Endothelial cell of umbilical vein (primary cell): ENCODE results near the gene THAP4. TPM values are rescaled to one million over a fixed set of nuclear protein-coding genes. Genes with fewer than 3 reads are reported as not detected.

ENCODE experiments used
- BruUV-seq: library from RNA; stranded (reverse); fragments of 400-500 nt; replicated peaks from 2 replicates; lab custom pipeline; 2021; lab: Mats Ljungman, UMichigan
- CTCF ChIA-PET: fragments of 300-600, 350-600 bp; sonication (Branson Sonifier 250); formaldehyde crosslinking; loops from one replicate; lab custom pipeline; 2021; ENCODE audit warnings: antibody characterized with exemption, inconsistent platforms; lab: Charles Lee
- POLR2A ChIA-PET: fragments of 300-600, 350-600 bp; sonication (Branson Sonifier 250); formaldehyde crosslinking; loops from one replicate; lab custom pipeline; 2021; ENCODE audit warnings: antibody characterized with exemption, inconsistent platforms; lab: Charles Lee
- DNase-seq: peaks from one replicate; pipeline ENCODE4 v3.0.0-alpha.2; 2011; ENCODE audit warnings: low read depth, low spot score
- FAIRE-seq: peaks from 2 replicates; lab custom pipeline; 2011; peaks lifted over from hg19 to GRCh38; lab: Jason Lieb, UNC
- H2AFZ ChIP-seq: 2 replicates; pipeline ENCODE4 v1.6.0; 2012; ENCODE audit warnings: low read depth, low read length, control low read depth, inconsistent platforms
- H3K27ac ChIP-seq: 2 replicates; pipeline ENCODE4 v1.5.1; 2011; ENCODE audit warnings: low read depth, mild to moderate bottlenecking, control low read depth, low read length, moderate library complexity; ENCODE audit not compliant: insufficient read depth
- H3K27me3 ChIP-seq, 2 experiments: 2 replicates each; pipeline versions ENCODE4 v1.6.0 to v1.6.1; 2011; ENCODE audit warnings: low read length in 2 of 2, mixed read lengths in 1 of 2; ENCODE audit not compliant: control insufficient read depth in 2 of 2, insufficient read depth in 2 of 2
- H3K36me3 ChIP-seq, 2 experiments: 2 replicates in 1 of 2; 3 replicates in 1 of 2; pipeline ENCODE4 v1.5.1; 2011; ENCODE audit warnings: low read length in 2 of 2, mild to moderate bottlenecking in 1 of 2, moderate library complexity in 1 of 2; ENCODE audit not compliant: control insufficient read depth in 2 of 2, insufficient read depth in 2 of 2; ENCODE audit errors: extremely low read depth in 1 of 2
- H3K4me1 ChIP-seq: 3 replicates; pipeline ENCODE4 v1.5.1; 2011; ENCODE audit warnings: mild to moderate bottlenecking, low read length; ENCODE audit not compliant: control insufficient read depth, insufficient read depth; ENCODE audit errors: extremely low read depth
- H3K4me2 ChIP-seq: 2 replicates; pipeline ENCODE4 v1.6.1; 2011; ENCODE audit warnings: low read length, control low read depth, mixed read lengths; ENCODE audit not compliant: insufficient read depth
- H3K4me3 ChIP-seq, 3 experiments: fragments of 200-600 bp in 1 of 3; sonication (generic), shearing (Covaris generic) in 1 of 3; replicated peaks in 1 of 3; 2 replicates each; pipeline ENCODE4 v1.5.1; 2011 to 2016; ENCODE audit warnings: control low read depth in 3 of 3, low read length in 3 of 3, mild to moderate bottlenecking in 2 of 3, inconsistent platforms in 1 of 3, low read depth in 1 of 3, moderate library complexity in 1 of 3; ENCODE audit not compliant: insufficient read depth in 1 of 3
- H3K79me2 ChIP-seq: 2 replicates; pipeline ENCODE4 v1.6.0; 2012; ENCODE audit warnings: low read length, inconsistent platforms; ENCODE audit not compliant: control insufficient read depth, insufficient read depth
- H3K9ac ChIP-seq: replicated peaks from 2 replicates; pipeline ENCODE3; 2011; ENCODE audit warnings: low read length, control low read depth; ENCODE audit not compliant: insufficient read depth; ENCODE audit errors: extremely low read depth
- H3K9me1 ChIP-seq: replicated peaks from 3 replicates; pipeline ENCODE4 v1.6.0; 2011; ENCODE audit warnings: mild to moderate bottlenecking, low read length; ENCODE audit not compliant: control insufficient read depth, insufficient read depth; ENCODE audit errors: extremely low read depth
- H3K9me3 ChIP-seq: replicated peaks from 2 replicates; pipeline ENCODE4 v1.5.1; 2012; ENCODE audit warnings: low read length, inconsistent platforms; ENCODE audit not compliant: control insufficient read depth, insufficient read depth
- H4K20me1 ChIP-seq: replicated peaks from 2 replicates; pipeline ENCODE3; 2011; ENCODE audit warnings: mild to moderate bottlenecking, low read length; ENCODE audit not compliant: control insufficient read depth, insufficient read depth; ENCODE audit errors: extremely low read depth
- CTCF ChIP-seq, 2 donors: IDR thresholded peaks; 1 replicate in 1 of 2; 2 replicates in 1 of 2; pipeline ENCODE4 v1.5.1; 2011; ENCODE audit warnings: low read length in 2 of 2, mild to moderate bottlenecking in 2 of 2, moderate library complexity in 2 of 2, control low read depth in 1 of 2, inconsistent platforms in 1 of 2, low read depth in 1 of 2; ENCODE audit not compliant: insufficient read depth in 1 of 2; ENCODE audit errors: extremely low read depth in 1 of 2
- EZH2 ChIP-seq: IDR thresholded peaks from 2 replicates; pipeline ENCODE4 v1.6.1; 2012; ENCODE audit warnings: borderline replicate concordance, low read depth, mild to moderate bottlenecking, moderate library complexity, low read length, inconsistent platforms; ENCODE audit not compliant: severe bottlenecking
- FOS ChIP-seq: IDR thresholded peaks from 2 replicates; pipeline ENCODE4 v1.6.1; 2011; ENCODE audit warnings: mild to moderate bottlenecking, low read length, moderate library complexity, borderline replicate concordance; ENCODE audit not compliant: insufficient read depth
- GATA2 ChIP-seq: IDR thresholded peaks from 2 replicates; pipeline ENCODE4 v1.7.0; 2011; ENCODE audit warnings: low read depth, mild to moderate bottlenecking, moderate library complexity, mixed read lengths, low read length; ENCODE audit not compliant: insufficient read length, insufficient read depth
- JUN ChIP-seq: IDR thresholded peaks from 2 replicates; pipeline ENCODE4 v1.6.1; 2011; ENCODE audit warnings: borderline replicate concordance, low read depth; ENCODE audit not compliant: insufficient read length, insufficient read depth
- MAX ChIP-seq: IDR thresholded peaks from 2 replicates; pipeline ENCODE4 v1.6.1; 2011; ENCODE audit not compliant: insufficient read depth, insufficient read length
- MYC ChIP-seq: IDR thresholded peaks from one replicate; pipeline ENCODE4 v1.6.1; 2011; ENCODE audit warnings: mild to moderate bottlenecking, low read depth, low read length
- POLR2A ChIP-seq: IDR thresholded peaks from 2 replicates; pipeline ENCODE4 v1.6.1; 2012; ENCODE audit warnings: low read depth, mild to moderate bottlenecking, control low read depth, low read length
- POLR2AphosphoS5 ChIP-seq: IDR thresholded peaks from 2 replicates; pipeline ENCODE4 v1.6.1; 2012; ENCODE audit warnings: low read depth, mild to moderate bottlenecking, control low read depth, low read length, moderate library complexity; ENCODE audit not compliant: insufficient read depth
- dilution Hi-C: fragments of 300-500 bp; cut with MboI; formaldehyde crosslinking; loops from one replicate; pipeline ENCODE4 v1.15.0; 2019; ENCODE audit warnings: low sequenced_read_pairs; ENCODE audit not compliant: extremely low pct_ligation_motif_present
- intact Hi-C: fragments of 100-400 bp; cut with micrococcal nuclease; formaldehyde crosslinking; loops from one replicate; pipeline ENCODE4 v1.10.0; 2022
- polyA plus RNA-seq, 4 experiments: library from polyadenylated mRNA; depleted of rRNA in 3 of 4; stranded (reverse) in 3 of 4; unstranded in 1 of 4; fragments of >200 nt; gene quantifications; 2 replicates each; pipeline versions ENCODE4 v1.2.1 to v1.2.3, GENCODE V29; 2011 to 2012; ENCODE audit warnings: missing spikeins in 1 of 4
- total RNA-seq: library from RNA; stranded (reverse); gene quantifications from 2 replicates; pipeline ENCODE4 v1.2.3, GENCODE V29; 2021

THAP4 gene
- total and polyA plus RNA-seq, 2 donors (not counting 3 experiments of a cell fraction or from before 2014, with no cell fraction given), result 45.4 to 47.4 TPM

- no peak for DNase-seq
- POLR2A ChIA-PET, result no interaction called here
- peaks cover 21% of the 10 kb centered on the region for H3K79me2 ChIP-seq
These were observed 15.2 kb upstream of the THAP4 start for GRCh38 chr2:241652142-241652541.

More at GRCh38 chr2:241652142-241652541, 15.2 kb upstream of the THAP4 start:
- Histone ChIP-seq H2AFZ (no peak overlapping the region), H3K4me3 (no peak overlapping the region), H3K4me2 (no peak overlapping the region), H3K9ac (no peak overlapping the region), H3K36me3 (peaks cover 16 to 36% of the 10 kb centered on the region in 2 experiments), H3K27me3 (no peaks in the 10 kb centered on the region), H3K27ac (no peak overlapping the region), H3K9me3 (no peaks in the 10 kb centered on the region), H4K20me1 (no peaks in the 10 kb centered on the region), H3K9me1 (no peaks in the 10 kb centered on the region), H3K4me1 (no peaks in the 10 kb centered on the region)
- TF ChIP-seq FOS (no peak), JUN (no peak), POLR2AphosphoS5 (no peak), MYC (no peak), MAX (no peak), CTCF (IDR thresholded peaks at IDR 0.05; ENCODE audit: extremely low read depth in 1 of 2, insufficient read depth in 1 of 2, low read depth in 1 of 2, low read length in 2 of 2) (no peak), GATA2 (no peak), POLR2A (no peak), EZH2 (no peak)
- intact Hi-C loops (no loop called here), dilution Hi-C loops (no loop called here)
- FAIRE-seq, result no peak
- CTCF ChIA-PET, result no interaction called here
- BruUV-seq, result no TSS peak
